Fibroblast of lung (primary cell): Measurements from ENCODE around the gene CHMP2A. TPM values are rescaled to one million over a fixed set of nuclear protein-coding genes. Genes with fewer than 3 reads are reported as not detected.

ENCODE experiments used
- DNase-seq, 2 donors: peaks; one replicate each; pipeline versions ENCODE4 v3.0.0 to v3.0.0-alpha.2; 2010; ENCODE audit warnings: low read depth in 2 of 2
- H2AFZ ChIP-seq: 2 replicates; pipeline ENCODE4 v1.5.1; 2012; ENCODE audit warnings: low read length, control low read depth, inconsistent platforms
- H3K27ac ChIP-seq: 2 replicates; pipeline ENCODE4 v1.5.1; 2011; ENCODE audit warnings: low read length, control low read depth; ENCODE audit not compliant: insufficient read depth
- H3K27me3 ChIP-seq: 2 replicates; pipeline ENCODE4 v1.5.1; 2011; ENCODE audit warnings: mild to moderate bottlenecking, low read length; ENCODE audit not compliant: control insufficient read depth, insufficient read depth
- H3K36me3 ChIP-seq: 2 replicates; pipeline ENCODE4 v1.5.1; 2011; ENCODE audit warnings: low read length; ENCODE audit not compliant: control insufficient read depth, insufficient read depth
- H3K4me1 ChIP-seq: 2 replicates; pipeline ENCODE4 v1.5.1; 2011; ENCODE audit warnings: low read length; ENCODE audit not compliant: control insufficient read depth, insufficient read depth; ENCODE audit errors: extremely low read depth
- H3K4me2 ChIP-seq: 2 replicates; pipeline ENCODE4 v1.5.1; 2011; ENCODE audit warnings: low read length, control low read depth; ENCODE audit not compliant: insufficient read depth; ENCODE audit errors: extremely low read depth
- H3K4me3 ChIP-seq, 4 experiments: fragments of 200-600 bp in 1 of 4; sonication (generic) in 1 of 4; replicated peaks in 1 of 4; 2 replicates each; pipeline ENCODE4 v1.5.1; 2011 to 2016; ENCODE audit warnings: low read length in 4 of 4, low read depth in 3 of 4, mild to moderate bottlenecking in 3 of 4, control low read depth in 2 of 4, inconsistent platforms in 1 of 4, mixed read lengths in 1 of 4; ENCODE audit not compliant: insufficient read depth in 1 of 4; ENCODE audit errors: control extremely low read depth in 1 of 4
- H3K79me2 ChIP-seq: 2 replicates; pipeline ENCODE4 v1.5.1; 2012; ENCODE audit warnings: mild to moderate bottlenecking, low read length, inconsistent platforms; ENCODE audit not compliant: control insufficient read depth, insufficient read depth
- H3K9ac ChIP-seq: 2 replicates; pipeline ENCODE4 v1.5.1; 2011; ENCODE audit warnings: mild to moderate bottlenecking, low read length, control low read depth; ENCODE audit not compliant: insufficient read depth
- H3K9me3 ChIP-seq: 2 replicates; pipeline ENCODE4 v1.5.1; 2012; ENCODE audit warnings: low read depth, low read length; ENCODE audit not compliant: control insufficient read depth, insufficient read depth
- H4K20me1 ChIP-seq: 2 replicates; pipeline ENCODE4 v1.5.1; 2011; ENCODE audit warnings: low read length; ENCODE audit not compliant: control insufficient read depth, insufficient read depth; ENCODE audit errors: extremely low read depth
- EZH2 ChIP-seq: IDR thresholded peaks from 2 replicates; pipeline ENCODE4 v1.5.1; 2012; ENCODE audit warnings: low read length, control low read depth, mild to moderate bottlenecking; ENCODE audit errors: missing control alignments
- polyA plus RNA-seq, 2 donors: library from polyadenylated mRNA; depleted of rRNA in 1 of 2; stranded (reverse) in 1 of 2; unstranded in 1 of 2; fragments of >200 nt; gene quantifications; 2 replicates each; pipeline ENCODE4 v1.2.1, GENCODE V29; 2011 to 2012; ENCODE audit warnings: missing spikeins in 1 of 2
- total RNA-seq: library from RNA; depleted of rRNA; stranded (reverse); fragments of >200 nt; gene quantifications from 2 replicates; pipeline ENCODE4 v1.2.1, GENCODE V29; 2014
- TF ChIP-seq, protein P1 (sequence below), 2 donors: IDR thresholded peaks in 1 of 2; conservative IDR thresholded peaks in 1 of 2; 1 replicate in 1 of 2; 2 replicates in 1 of 2; pipeline ENCODE4 v1.5.1; 2011 to 2012; ENCODE audit warnings: low read length in 2 of 2, control low read depth in 1 of 2, inconsistent platforms in 1 of 2, low read depth in 1 of 2, mild to moderate bottlenecking in 1 of 2

The CHMP2A gene
- total and polyA plus RNA-seq, 2 donors (not counting 1 experiment from before 2014, with no cell fraction given): 146 to 215 TPM

- H3K4me1 ChIP-seq: peaks cover 20% of the 10 kb centered on the region
- peak overlapping the region; percentile 30 for H2AFZ ChIP-seq
- peaks cover 30% of the 10 kb centered on the region for H3K36me3 ChIP-seq
- H3K9me3 ChIP-seq: no peaks in the 10 kb centered on the region
- no peak for DNase-seq
- H3K79me2 ChIP-seq: peaks cover 36% of the 10 kb centered on the region
- peak overlapping the region; percentile 89 for H3K4me2 ChIP-seq
- H3K4me3 ChIP-seq: peak overlapping the region in 3 of 4 experiments; percentile 42 to 83 (median 54)
- peak overlapping the region; percentile 48 for H3K9ac ChIP-seq
- H4K20me1 ChIP-seq: no peaks in the 10 kb centered on the region
- TF ChIP-seq, protein P1, sequence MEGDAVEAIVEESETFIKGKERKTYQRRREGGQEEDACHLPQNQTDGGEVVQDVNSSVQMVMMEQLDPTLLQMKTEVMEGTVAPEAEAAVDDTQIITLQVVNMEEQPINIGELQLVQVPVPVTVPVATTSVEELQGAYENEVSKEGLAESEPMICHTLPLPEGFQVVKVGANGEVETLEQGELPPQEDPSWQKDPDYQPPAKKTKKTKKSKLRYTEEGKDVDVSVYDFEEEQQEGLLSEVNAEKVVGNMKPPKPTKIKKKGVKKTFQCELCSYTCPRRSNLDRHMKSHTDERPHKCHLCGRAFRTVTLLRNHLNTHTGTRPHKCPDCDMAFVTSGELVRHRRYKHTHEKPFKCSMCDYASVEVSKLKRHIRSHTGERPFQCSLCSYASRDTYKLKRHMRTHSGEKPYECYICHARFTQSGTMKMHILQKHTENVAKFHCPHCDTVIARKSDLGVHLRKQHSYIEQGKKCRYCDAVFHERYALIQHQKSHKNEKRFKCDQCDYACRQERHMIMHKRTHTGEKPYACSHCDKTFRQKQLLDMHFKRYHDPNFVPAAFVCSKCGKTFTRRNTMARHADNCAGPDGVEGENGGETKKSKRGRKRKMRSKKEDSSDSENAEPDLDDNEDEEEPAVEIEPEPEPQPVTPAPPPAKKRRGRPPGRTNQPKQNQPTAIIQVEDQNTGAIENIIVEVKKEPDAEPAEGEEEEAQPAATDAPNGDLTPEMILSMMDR (conservative IDR thresholded peaks at IDR 0.05 in 1 of 2, IDR thresholded peaks at IDR 0.05 in 1 of 2; ENCODE audit: low read depth in 1 of 2, low read length in 2 of 2): no peak
- no peak for TF ChIP-seq EZH2
- peak overlapping the region; percentile 96 for H3K27ac ChIP-seq
- no peaks in the 10 kb centered on the region for H3K27me3 ChIP-seq
Measured at GRCh38 chr19:58555369-58555885, 522 bp upstream of the CHMP2A start.

- Histone ChIP-seq H3K9me3 (no peaks in the 10 kb centered on the region), H3K36me3 (peaks cover 45% of the 10 kb centered on the region), H2AFZ (no peak overlapping the region), H3K79me2 (peaks cover 44% of the 10 kb centered on the region), H3K4me2 (peak overlapping the region; percentile 100), H3K27me3 (no peaks in the 10 kb centered on the region), H3K4me3 (peak overlapping the region; percentile 83 to 95 (median 94)), H3K27ac (peak overlapping the region; percentile 96), H4K20me1 (no peaks in the 10 kb centered on the region), H3K4me1 (peaks cover 16% of the 10 kb centered on the region), H3K9ac (peak overlapping the region; percentile 87)
- no peak for DNase-seq
- TF ChIP-seq, protein P1 (conservative IDR thresholded peaks at IDR 0.05 in 1 of 2, IDR thresholded peaks at IDR 0.05 in 1 of 2; ENCODE audit: low read depth in 1 of 2, low read length in 2 of 2): no peak
- no peak for TF ChIP-seq EZH2
Measured at GRCh38 chr19:58553799-58554493, 959 bp downstream of the CHMP2A start.

- H3K9ac ChIP-seq: no peak overlapping the region
- H3K27ac ChIP-seq: no peak overlapping the region
- TF ChIP-seq EZH2: no peak
- TF ChIP-seq, protein P1 (conservative IDR thresholded peaks at IDR 0.05 in 1 of 2, IDR thresholded peaks at IDR 0.05 in 1 of 2; ENCODE audit: low read depth in 1 of 2, low read length in 2 of 2): no peak
Measured at GRCh38 chr19:58552655-58553054, 2.2 kb downstream of the CHMP2A start.

More at GRCh38 chr19:58552655-58553054, 2.2 kb downstream of the CHMP2A start:
- Histone ChIP-seq H3K4me1 (peaks cover 16% of the 10 kb centered on the region), H3K79me2 (peaks cover 50% of the 10 kb centered on the region), H3K4me3 (no peak overlapping the region), H3K36me3 (peaks cover 55% of the 10 kb centered on the region), H2AFZ (no peak overlapping the region), H3K27me3 (no peaks in the 10 kb centered on the region), H4K20me1 (no peaks in the 10 kb centered on the region), H3K9me3 (no peaks in the 10 kb centered on the region), H3K4me2 (no peak overlapping the region)
- no peak for DNase-seq
